Breast epithelium (tissue), 3 donors: Measurements from ENCODE around the gene TTC7B.

Experiments used
- CTCF ChIP-seq, 3 donors: fragments of 450-650 bp; IDR thresholded peaks; one replicate each; pipeline ENCODE4 v1.5.1; 2016 to 2017; ENCODE audit warnings: antibody characterized with exemption in 3 of 3, mild to moderate bottlenecking in 3 of 3, moderate library complexity in 3 of 3
- POLR2A ChIP-seq: fragments of 450-650 bp; IDR thresholded peaks from one replicate; pipeline ENCODE4 v1.6.1; 2016; ENCODE audit warnings: antibody characterized with exemption, mild to moderate bottlenecking, moderate library complexity
- POLR2AphosphoS5 ChIP-seq, 3 donors: sonication (generic); formaldehyde crosslinking; IDR thresholded peaks; one replicate each; pipeline ENCODE4 v1.6.1; 2017; ENCODE audit warnings: antibody characterized with exemption in 3 of 3

- no peak for TF ChIP-seq CTCF (IDR thresholded peaks at IDR 0.05)
- no peak for TF ChIP-seq POLR2A
- TF ChIP-seq POLR2AphosphoS5 (IDR thresholded peaks at IDR 0.05) = no peak
These were observed 285.7 kb downstream of the TTC7B start for GRCh38 chr14:90530523-90530922.
